ENCODE data around the gene ARMC9. TPM values are rescaled to one million over a fixed set of nuclear protein-coding genes. Genes with fewer than 3 reads are reported as not detected.
"Not testable (repeated sequence)": the region's sequence is repeated elsewhere in the genome, so short reads cannot be mapped to it uniquely, and the experiment has no call there.

Gene ARMC9
- total and polyA plus RNA-seq, 11 donors: 0.95 to 4.7 (median 2.4) TPM

GRCh38 chr2:231399046-231399852 lies 200.8 kb downstream of the ARMC9 start:
- ATAC-seq (peak in 3 of 4 donors; percentile 16 to 25 (median 19)), DNase-seq (no peak)
- TF ChIP-seq, protein P1, sequence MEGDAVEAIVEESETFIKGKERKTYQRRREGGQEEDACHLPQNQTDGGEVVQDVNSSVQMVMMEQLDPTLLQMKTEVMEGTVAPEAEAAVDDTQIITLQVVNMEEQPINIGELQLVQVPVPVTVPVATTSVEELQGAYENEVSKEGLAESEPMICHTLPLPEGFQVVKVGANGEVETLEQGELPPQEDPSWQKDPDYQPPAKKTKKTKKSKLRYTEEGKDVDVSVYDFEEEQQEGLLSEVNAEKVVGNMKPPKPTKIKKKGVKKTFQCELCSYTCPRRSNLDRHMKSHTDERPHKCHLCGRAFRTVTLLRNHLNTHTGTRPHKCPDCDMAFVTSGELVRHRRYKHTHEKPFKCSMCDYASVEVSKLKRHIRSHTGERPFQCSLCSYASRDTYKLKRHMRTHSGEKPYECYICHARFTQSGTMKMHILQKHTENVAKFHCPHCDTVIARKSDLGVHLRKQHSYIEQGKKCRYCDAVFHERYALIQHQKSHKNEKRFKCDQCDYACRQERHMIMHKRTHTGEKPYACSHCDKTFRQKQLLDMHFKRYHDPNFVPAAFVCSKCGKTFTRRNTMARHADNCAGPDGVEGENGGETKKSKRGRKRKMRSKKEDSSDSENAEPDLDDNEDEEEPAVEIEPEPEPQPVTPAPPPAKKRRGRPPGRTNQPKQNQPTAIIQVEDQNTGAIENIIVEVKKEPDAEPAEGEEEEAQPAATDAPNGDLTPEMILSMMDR (IDR thresholded peaks at IDR 0.05): no peak
- no peak for TF ChIP-seq POLR2A (IDR thresholded peaks at IDR 0.05)
- intact Hi-C loops (cut with DNase I): loop anchor here in 4 of 10 donors (5.0 kb wide), 2 partner anchors 102 to 152 kb away; no protein-coding TSS in a partner anchor
- Histone ChIP-seq H3K9me3 (no peaks in the 10 kb centered on the region), H3K27me3 (peaks cover 0 to 18% (median 5%) of the 10 kb centered on the region in 9 donors), H3K4me3 (no peak overlapping the region), H3K36me3 (no peaks in the 10 kb centered on the region), H3K27ac (peak overlapping the region in 7 of 12 donors; percentile 52 to 83 (median 65)), H3K4me1 (peaks cover 0 to 46% (median 14%) of the 10 kb centered on the region in 12 donors)
- WGBS, 4 donors: 84 to 88% (median 87%) methylated on average over 15 to 23 of the region's 23 CpGs

DNA sequence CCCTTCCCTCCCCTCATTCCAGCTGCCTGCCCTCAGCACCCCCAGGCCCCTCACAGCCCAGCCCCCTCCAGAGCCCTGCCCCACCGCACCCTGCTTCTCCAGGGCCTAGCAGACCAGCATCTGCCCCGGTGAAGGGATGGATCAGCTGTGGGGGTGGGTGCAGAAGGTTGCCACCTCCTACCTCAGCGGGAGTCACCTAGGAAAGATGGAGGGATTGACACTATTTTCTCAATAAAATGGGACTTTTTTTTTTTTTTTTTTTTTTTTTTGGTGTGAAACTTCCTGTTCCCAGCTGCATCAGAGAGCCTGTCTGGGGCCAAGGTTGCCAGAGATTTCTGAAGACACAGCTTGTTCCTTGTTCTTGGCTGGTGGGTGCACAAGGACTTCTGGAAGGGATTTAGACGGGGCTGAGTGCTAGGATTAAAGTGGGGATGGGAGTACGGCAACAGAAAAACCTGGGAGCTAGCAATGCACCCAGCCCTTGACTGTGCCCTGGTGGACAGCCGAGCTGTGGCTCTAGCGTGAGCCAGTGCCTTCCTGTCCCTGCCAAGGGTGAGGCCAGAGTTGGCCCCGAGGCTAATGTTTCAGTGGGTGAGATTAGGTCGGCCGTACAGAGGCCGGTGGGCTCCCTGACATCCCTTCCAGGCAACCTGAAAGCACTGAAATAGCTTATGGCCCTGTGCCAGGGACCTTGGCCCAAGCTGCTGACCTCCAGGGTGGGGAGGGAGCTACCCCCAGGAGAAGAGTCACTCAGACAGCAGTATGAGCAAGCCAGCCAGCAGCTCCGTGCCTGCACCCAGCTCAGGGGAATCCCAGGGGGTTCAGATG lies 201.6 kb downstream of the ARMC9 start:
- H3K4me3 ChIP-seq: peak overlapping the region in 1 of 12 donors; percentile 4
- intact Hi-C loops (cut with DNase I): loop anchor here in 9 of 10 donors (2.0 to 10.0 kb wide), 5 partner anchors 103 to 298 kb away; no protein-coding TSS in a partner anchor
- TF ChIP-seq, protein P1 (IDR thresholded peaks at IDR 0.05): peak in 7 of 12 donors; percentile 10 to 42 (median 30)
- TF ChIP-seq POLR2A (IDR thresholded peaks at IDR 0.05): no peak

DNA sequence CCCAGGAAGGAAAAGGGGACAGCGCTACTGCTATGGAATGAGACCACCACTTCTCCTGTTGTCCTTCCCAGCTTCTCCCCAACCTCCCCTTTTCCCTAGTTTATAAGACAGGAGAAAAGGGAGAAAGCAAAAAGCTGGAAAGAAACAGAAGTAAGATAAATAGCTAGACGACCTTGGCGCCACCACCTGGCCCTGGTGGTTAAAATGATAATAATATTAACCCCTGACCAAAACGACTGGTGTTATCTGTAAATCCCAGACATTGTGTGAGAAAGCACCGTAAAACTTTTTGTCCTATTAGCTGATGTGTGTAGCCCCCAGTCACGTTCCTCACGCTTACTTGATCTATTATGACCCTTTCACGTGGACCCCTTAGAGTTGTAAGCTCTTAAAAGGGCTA lies 202.2 kb downstream of the ARMC9 start:
- H3K27ac ChIP-seq: peak overlapping the region in 11 of 12 donors; percentile 2 to 83 (median 54)

More for the DNA sequence above, 201.6 kb downstream of the ARMC9 start:
- Histone ChIP-seq H3K36me3 (no peaks in the 10 kb centered on the region), H3K9me3 (no peaks in the 10 kb centered on the region), H3K27me3 (peaks cover 0 to 16% (median 3%) of the 10 kb centered on the region in 9 donors), H3K4me1 (peaks cover 0 to 41% (median 14%) of the 10 kb centered on the region in 12 donors), H3K27ac (peak overlapping the region in 11 of 12 donors; percentile 2 to 83 (median 54))
- ATAC-seq (peak; percentile 87 to 92 (median 89)), DNase-seq (peak in 4 of 5 donors; percentile 47 to 81 (median 62))
- 26 to 46% (median 33%) methylated on average over 8 to 12 of the region's 12 CpGs for WGBS, 4 donors

GRCh38 chr2:231401101-231401500 lies 202.7 kb downstream of the ARMC9 start:
- DNase-seq: peak in 1 of 5 donors; percentile 15
- H3K4me3 ChIP-seq, H3K27me3 ChIP-seq, ATAC-seq, H3K36me3 ChIP-seq, H3K9me3 ChIP-seq: not testable (repeated sequence)
- intact Hi-C loops (cut with DNase I): loop anchor here in 6 of 10 donors (2.0 to 10.0 kb wide), 4 partner anchors 104 to 299 kb away; no protein-coding TSS in a partner anchor
- WGBS, 4 donors: 84 to 91% (median 87%) methylated on average over 23 of the region's 23 CpGs
- Histone ChIP-seq H3K4me1 (peaks cover 0 to 33% (median 17%) of the 10 kb centered on the region in 12 donors), H3K27ac (peak overlapping the region in 1 of 12 donors; percentile 54)

More for the DNA sequence above, 202.2 kb downstream of the ARMC9 start:
- not testable (repeated sequence) for DNase-seq, H3K27me3 ChIP-seq, H3K36me3 ChIP-seq, H3K9me3 ChIP-seq, H3K4me3 ChIP-seq
- peak in 1 of 4 donors; percentile 11 for ATAC-seq
- 39 to 51% (median 45%) methylated on average over 8 of the region's 8 CpGs for WGBS, 4 donors
- intact Hi-C loops (cut with DNase I): loop anchor here in 6 of 10 donors (2.0 to 10.0 kb wide), 4 partner anchors 103 to 298 kb away; no protein-coding TSS in a partner anchor
- peaks cover 0 to 35% (median 15%) of the 10 kb centered on the region in 12 donors for H3K4me1 ChIP-seq

GRCh38 chr2:231403421-231404182 lies 205.2 kb downstream of the ARMC9 start:
- intact Hi-C loops (cut with DNase I): loop anchor here in 6 of 10 donors (2.0 to 10.0 kb wide), 4 partner anchors 106 to 301 kb away; no protein-coding TSS in a partner anchor
- peak in 1 of 5 donors; percentile 9 for DNase-seq
- H3K9me3 ChIP-seq, H3K27me3 ChIP-seq, H3K36me3 ChIP-seq, H3K4me3 ChIP-seq, H3K27ac ChIP-seq, ATAC-seq: not testable (repeated sequence)
- 35 to 45% (median 40%) methylated on average over 14 of the region's 14 CpGs for WGBS, 4 donors
- peaks cover 0 to 36% (median 17%) of the 10 kb centered on the region in 12 donors for H3K4me1 ChIP-seq

DNA sequence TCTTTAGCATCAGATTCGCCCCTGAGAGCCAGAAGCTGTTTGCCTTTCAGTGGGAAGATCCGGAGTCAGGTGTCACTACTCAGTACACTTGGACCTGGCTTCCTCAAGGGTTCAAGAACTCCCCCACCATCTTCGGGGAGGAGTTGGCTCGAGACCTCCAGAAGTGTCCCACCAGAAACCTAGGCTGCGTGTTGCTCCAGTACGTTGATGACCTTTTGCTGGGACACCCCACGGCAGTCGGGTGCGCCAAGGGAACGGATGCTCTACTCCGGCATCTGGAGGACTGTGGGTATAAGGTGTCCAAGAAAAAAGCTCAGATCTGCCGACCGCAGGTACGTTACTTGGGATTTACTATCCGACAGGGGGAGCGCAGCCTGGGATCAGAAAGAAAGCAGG lies 205.8 kb downstream of the ARMC9 start:
- H3K27ac ChIP-seq, H3K4me3 ChIP-seq, H3K27me3 ChIP-seq, H3K36me3 ChIP-seq, H3K9me3 ChIP-seq, ATAC-seq: not testable (repeated sequence)
- peaks cover 0 to 35% (median 17%) of the 10 kb centered on the region in 12 donors for H3K4me1 ChIP-seq
- WGBS, 4 donors: 93 to 95% (median 94%) methylated on average over 15 to 16 of the region's 16 CpGs
- intact Hi-C loops (cut with DNase I): loop anchor here in 6 of 10 donors (2.0 to 10.0 kb wide), 4 partner anchors 107 to 302 kb away; no protein-coding TSS in a partner anchor
- DNase-seq: peak in 1 of 5 donors; percentile 23

Measured in heart left ventricle (tissue), 16 donors.